Vagina (tissue), 2 donors: ENCODE measurements around the gene APOL3.

Experiments
- POLR2A ChIP-seq, 2 donors: fragments of 450-650 bp; IDR thresholded peaks; one replicate each; pipeline ENCODE4 v1.6.1; 2017; ENCODE audit warnings: antibody characterized with exemption in 2 of 2, mild to moderate bottlenecking in 2 of 2, moderate library complexity in 2 of 2
- TF ChIP-seq, protein P1 (sequence below), 3 experiments: fragments of 450-650 bp in 2 of 3; fragments of 200-600 bp in 1 of 3; sonication (generic) in 1 of 3; IDR thresholded peaks; one replicate each; pipeline ENCODE4 v1.5.1; 2017 to 2019; ENCODE audit warnings: antibody characterized with exemption in 3 of 3, mild to moderate bottlenecking in 2 of 3, moderate library complexity in 2 of 3

DNA sequence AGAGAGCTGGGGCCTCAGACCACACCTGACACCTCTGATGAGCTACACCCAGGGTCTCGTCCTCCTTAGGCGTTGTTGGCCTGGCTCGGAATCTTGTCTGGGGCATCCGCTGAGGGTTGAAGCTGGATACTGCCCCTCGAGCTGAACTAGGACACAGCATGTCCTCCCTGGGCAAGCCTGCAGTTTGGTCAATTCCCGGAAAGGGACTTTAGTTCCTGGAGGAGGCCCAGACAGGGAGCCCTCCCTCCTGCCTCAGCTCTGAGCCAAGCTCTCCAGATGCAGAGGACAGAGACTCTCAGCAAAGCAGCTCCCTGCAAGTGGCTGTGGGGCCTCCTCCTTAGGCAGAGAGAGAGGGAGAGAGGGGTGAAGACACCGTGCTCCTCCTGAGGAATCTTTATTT, 4.9 kb downstream of the APOL3 start:
- TF ChIP-seq POLR2A (IDR thresholded peaks at IDR 0.05), result no peak
- TF ChIP-seq, protein P1, sequence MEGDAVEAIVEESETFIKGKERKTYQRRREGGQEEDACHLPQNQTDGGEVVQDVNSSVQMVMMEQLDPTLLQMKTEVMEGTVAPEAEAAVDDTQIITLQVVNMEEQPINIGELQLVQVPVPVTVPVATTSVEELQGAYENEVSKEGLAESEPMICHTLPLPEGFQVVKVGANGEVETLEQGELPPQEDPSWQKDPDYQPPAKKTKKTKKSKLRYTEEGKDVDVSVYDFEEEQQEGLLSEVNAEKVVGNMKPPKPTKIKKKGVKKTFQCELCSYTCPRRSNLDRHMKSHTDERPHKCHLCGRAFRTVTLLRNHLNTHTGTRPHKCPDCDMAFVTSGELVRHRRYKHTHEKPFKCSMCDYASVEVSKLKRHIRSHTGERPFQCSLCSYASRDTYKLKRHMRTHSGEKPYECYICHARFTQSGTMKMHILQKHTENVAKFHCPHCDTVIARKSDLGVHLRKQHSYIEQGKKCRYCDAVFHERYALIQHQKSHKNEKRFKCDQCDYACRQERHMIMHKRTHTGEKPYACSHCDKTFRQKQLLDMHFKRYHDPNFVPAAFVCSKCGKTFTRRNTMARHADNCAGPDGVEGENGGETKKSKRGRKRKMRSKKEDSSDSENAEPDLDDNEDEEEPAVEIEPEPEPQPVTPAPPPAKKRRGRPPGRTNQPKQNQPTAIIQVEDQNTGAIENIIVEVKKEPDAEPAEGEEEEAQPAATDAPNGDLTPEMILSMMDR (IDR thresholded peaks at IDR 0.05), result peak in 1 of 3 experiments; percentile 19
